Type B pancreatic cell (in vitro differentiated cells): ENCODE measurements around the gene RASGEF1C. TPM values are rescaled to one million over a fixed set of nuclear protein-coding genes. Genes with fewer than 3 reads are reported as not detected.

Experiments used
- DNase-seq: peaks from one replicate; pipeline ENCODE4 v3.0.0; 2021; ENCODE audit warnings: mixed read lengths; ENCODE audit not compliant: unreplicated experiment; ENCODE audit errors: extremely low spot score
- H3K27ac Mint-ChIP-seq: 2 replicates; pipeline ENCODE4 v1.8.0; 2021; ENCODE audit warnings: mild to moderate bottlenecking, mixed read lengths
- H3K27me3 Mint-ChIP-seq: 2 replicates; pipeline ENCODE4 v1.8.0; 2021; ENCODE audit warnings: mixed read lengths
- H3K36me3 Mint-ChIP-seq: 2 replicates; pipeline ENCODE4 v1.8.0; 2021; ENCODE audit warnings: mixed read lengths
- H3K4me1 Mint-ChIP-seq: one replicate; pipeline ENCODE4 v1.8.0; 2021; ENCODE audit warnings: mixed read lengths; ENCODE audit not compliant: unreplicated experiment
- H3K4me3 Mint-ChIP-seq: 2 replicates; pipeline ENCODE4 v1.8.0; 2021; ENCODE audit warnings: mild to moderate bottlenecking, mixed read lengths
- H3K9me3 Mint-ChIP-seq: 2 replicates; pipeline ENCODE4 v1.8.0; 2021; ENCODE audit warnings: mixed read lengths
- CTCF ChIP-seq: fragments of 200-600 bp; sonication (generic); conservative IDR thresholded peaks from 2 replicates; pipeline ENCODE4 v1.5.0; 2021; ENCODE audit warnings: antibody characterized with exemption, mild to moderate bottlenecking
- total RNA-seq: library from RNA; stranded (reverse); gene quantifications from 2 replicates; pipeline ENCODE4 v1.2.1, GENCODE V29; 2021; ENCODE audit warnings: low replicate concordance

Gene RASGEF1C
- total RNA-seq, 1 donor from 2014 or later = 0.77 TPM

- Mint-ChIP-seq H3K27ac (peak overlapping the region; percentile 31), H3K36me3 (no peaks in the 10 kb centered on the region), H3K4me3 (no peak overlapping the region), H3K27me3 (no peaks in the 10 kb centered on the region), H3K4me1 (peaks cover 6% of the 10 kb centered on the region), H3K9me3 (no peaks in the 10 kb centered on the region)
- no peak for DNase-seq
- no peak for TF ChIP-seq CTCF
Observed at GRCh38 chr5:180082633-180083420, 126.2 kb downstream of the RASGEF1C start.

GRCh38 chr5:180081481-180081880 is 127.5 kb downstream of the RASGEF1C start:
- Mint-ChIP-seq H3K27ac (no peak overlapping the region), H3K27me3 (no peaks in the 10 kb centered on the region), H3K4me1 (peaks cover 6% of the 10 kb centered on the region), H3K9me3 (no peaks in the 10 kb centered on the region), H3K4me3 (no peak overlapping the region), H3K36me3 (no peaks in the 10 kb centered on the region)
- DNase-seq = no peak
- no peak for TF ChIP-seq CTCF

GRCh38 chr5:180080486-180081280 is 128.3 kb downstream of the RASGEF1C start:
- Mint-ChIP-seq H3K27me3 (no peaks in the 10 kb centered on the region), H3K4me1 (peaks cover 3% of the 10 kb centered on the region)

GRCh38 chr5:180079702-180080466 is 129.1 kb downstream of the RASGEF1C start:
- Mint-ChIP-seq H3K36me3 (no peaks in the 10 kb centered on the region), H3K9me3 (no peaks in the 10 kb centered on the region), H3K27ac (no peak overlapping the region), H3K4me1 (no peaks in the 10 kb centered on the region), H3K27me3 (no peaks in the 10 kb centered on the region), H3K4me3 (no peak overlapping the region)
- DNase-seq = no peak
- no peak for TF ChIP-seq CTCF

More at GRCh38 chr5:180080486-180081280, 128.3 kb downstream of the RASGEF1C start:
- DNase-seq = no peak
- H3K9me3 Mint-ChIP-seq = no peaks in the 10 kb centered on the region
- H3K27ac Mint-ChIP-seq = no peak overlapping the region
- H3K36me3 Mint-ChIP-seq = no peaks in the 10 kb centered on the region
- no peak for TF ChIP-seq CTCF
- H3K4me3 Mint-ChIP-seq = no peak overlapping the region

GRCh38 chr5:180078348-180078747 is 130.7 kb downstream of the RASGEF1C start:
- H3K27me3 Mint-ChIP-seq = peaks cover 8% of the 10 kb centered on the region
- TF ChIP-seq CTCF = no peak
- H3K9me3 Mint-ChIP-seq = no peaks in the 10 kb centered on the region
- no peak for DNase-seq
- no peaks in the 10 kb centered on the region for H3K4me1 Mint-ChIP-seq
- H3K4me3 Mint-ChIP-seq = no peak overlapping the region
- H3K27ac Mint-ChIP-seq = no peak overlapping the region
- H3K36me3 Mint-ChIP-seq = peaks cover 6% of the 10 kb centered on the region
